Measurements from ENCODE around the gene SPTLC2. TPM values are rescaled to one million over a fixed set of nuclear protein-coding genes. Genes with fewer than 3 reads are reported as not detected.

The SPTLC2 gene
- total and polyA plus RNA-seq, 2 of the 8 experiments (the other 6 are each of a cell fraction or from before 2014, with no cell fraction given): 8.9 to 35.1 TPM

DNA sequence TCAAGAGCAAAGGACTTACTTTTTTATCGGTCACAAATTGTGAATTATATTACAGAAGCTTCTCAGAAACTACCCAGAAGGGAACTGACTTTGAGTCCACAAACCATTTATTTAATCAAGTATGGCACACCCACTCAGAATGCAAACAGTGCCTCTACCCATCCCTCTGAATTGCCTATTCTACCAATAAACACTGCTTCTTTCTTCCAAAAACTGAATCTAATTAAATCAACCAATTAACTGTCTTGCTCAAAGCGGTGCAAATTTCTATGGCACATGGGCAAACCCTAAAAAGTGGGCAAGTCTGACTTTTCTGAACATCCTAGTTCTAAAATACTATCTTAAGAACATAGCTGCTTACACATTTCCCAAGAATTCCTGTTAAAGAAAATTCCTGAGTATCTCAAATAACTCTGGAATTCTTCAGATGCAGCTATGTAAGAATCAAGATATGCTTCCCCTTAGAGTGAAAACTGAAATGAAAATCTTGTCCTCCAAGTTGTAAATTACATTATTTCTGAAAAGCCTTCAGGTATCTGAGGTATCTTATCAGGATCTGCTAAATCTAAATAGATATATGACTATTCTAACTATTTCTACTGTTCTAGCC, 4.3 kb downstream of the SPTLC2 start (continued):
- TF ChIP-seq TAF1 (IDR thresholded peaks at IDR 0.05; ENCODE audit: low read depth, low read length): no peak
- TF ChIP-seq CTBP2 (IDR thresholded peaks at IDR 0.05; ENCODE audit: borderline replicate concordance, insufficient read depth, insufficient read length, low read length): no peak
